HUES64 (cell line): Measurements from ENCODE around the gene ASB2. TPM values are rescaled to one million over a fixed set of nuclear protein-coding genes. Genes with fewer than 3 reads are reported as not detected.
A peak's percentile ranks its signal among the peaks of the same experiment; 100 is the strongest.

Experiments used
- H3K27ac ChIP-seq: 2 replicates; pipeline ENCODE4 v1.7.0; 2013; ENCODE audit warnings: low read depth, low read length, inconsistent platforms
- H3K27me3 ChIP-seq: 2 replicates; pipeline ENCODE4 v1.6.1; 2013; ENCODE audit warnings: mild to moderate bottlenecking, low read length; ENCODE audit not compliant: insufficient read depth
- H3K36me3 ChIP-seq: 2 replicates; pipeline ENCODE4 v1.6.1; 2013; ENCODE audit warnings: mild to moderate bottlenecking, low read length; ENCODE audit not compliant: insufficient read depth
- H3K4me1 ChIP-seq: 2 replicates; pipeline ENCODE4 v1.6.1; 2013; ENCODE audit warnings: mild to moderate bottlenecking, low read length, moderate library complexity; ENCODE audit not compliant: insufficient read depth
- H3K4me3 ChIP-seq: 2 replicates; pipeline ENCODE4 v1.5.1; 2013; ENCODE audit warnings: mild to moderate bottlenecking, low read length, moderate library complexity
- H3K9ac ChIP-seq: 2 replicates; pipeline ENCODE4 v1.6.1; 2013; ENCODE audit warnings: mild to moderate bottlenecking, low read depth, low read length
- H3K9me3 ChIP-seq: 2 replicates; pipeline ENCODE4 v1.6.1; 2013; ENCODE audit warnings: low read depth, low read length; ENCODE audit not compliant: insufficient read depth
- WGBS: fragments of 150-250, 120-280 bp; methylation state at CpG from one replicate; pipeline ENCODE4 v1.1.7; 2013; ENCODE audit warnings: missing lambda C conversion rate; 5-methylcytosine and 5-hydroxymethylcytosine counted together
- polyA plus RNA-seq, 2 experiments: library from polyadenylated mRNA; stranded (reverse); fragments of 50-300 nt; gene quantifications; one replicate each; pipeline ENCODE4 v1.2.3, GENCODE V29; 2013

The ASB2 gene
- 0.30 TPM for polyA plus RNA-seq (2013, experiment 1 of 2)
- 0.51 TPM for polyA plus RNA-seq (2013, experiment 2 of 2)

GRCh38 chr14:93976477-93977057, at the start of gene ASB2:
Gene ASB2, minus strand, starts transcription at chr14:93976570. Its CDS starts 12,031 bp downstream, at chr14:93964539.
- Histone ChIP-seq H3K9me3 (no peaks in the 10 kb centered on the region), H3K4me3 (no peak within 1 kb of the TSS), H3K4me1 (peaks cover 8% of the 10 kb centered on the region; the same call in 1 of the 2 replicates), H3K27me3 (no peaks in the 10 kb centered on the region), H3K9ac (no peak within 1 kb of the TSS), H3K36me3 (no peaks in the 10 kb centered on the region), H3K27ac (no peak within 1 kb of the TSS)
- 89% methylated on average over 12 of the region's 12 CpGs for WGBS

- Histone ChIP-seq H3K36me3 (no peaks in the 10 kb centered on the region), H3K27me3 (no peaks in the 10 kb centered on the region), H3K9me3 (no peaks in the 10 kb centered on the region), H3K4me3 (peak overlapping the region; percentile 32; the same call in 1 of the 2 replicates), H3K4me1 (peaks cover 19% of the 10 kb centered on the region), H3K27ac (no peak overlapping the region), H3K9ac (no peak overlapping the region)
- WGBS, result 35% methylated on average over 4 of the region's 6 CpGs
These were observed 49.4 kb upstream of the ASB2 start for GRCh38 chr14:94025720-94026119.

DNA sequence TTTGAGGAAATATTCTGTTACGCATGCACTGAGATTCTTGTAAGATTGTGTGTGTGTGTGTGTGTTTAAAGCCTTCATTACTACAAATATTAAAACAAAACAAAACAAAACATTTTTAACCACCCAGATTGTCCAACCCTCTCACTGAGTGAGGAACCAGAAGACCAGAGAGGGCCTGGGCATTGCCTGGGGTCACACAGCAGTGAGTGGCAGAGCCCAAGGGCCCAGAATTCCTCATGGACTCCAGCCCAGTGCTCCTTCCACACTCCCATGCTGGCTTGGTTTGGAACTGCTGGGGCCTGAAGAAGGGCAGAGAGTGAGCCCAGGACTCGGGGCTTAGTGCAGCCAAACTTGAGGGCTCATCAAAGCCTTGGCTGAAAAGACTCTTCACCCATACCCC, 48.2 kb upstream of the ASB2 start:
- peaks cover 19% of the 10 kb centered on the region for H3K4me1 ChIP-seq
- no peak overlapping the region for H3K4me3 ChIP-seq
- no peaks in the 10 kb centered on the region for H3K9me3 ChIP-seq
- H3K27me3 ChIP-seq, result no peaks in the 10 kb centered on the region
- no peaks in the 10 kb centered on the region for H3K36me3 ChIP-seq
- 95% methylated on average over 2 of the region's 2 CpGs for WGBS
- no peak overlapping the region for H3K9ac ChIP-seq
- no peak overlapping the region for H3K27ac ChIP-seq

GRCh38 chr14:94022532-94023411, 46.4 kb upstream of the ASB2 start:
- H3K27me3 ChIP-seq, result no peaks in the 10 kb centered on the region
- no peaks in the 10 kb centered on the region for H3K9me3 ChIP-seq
- no peak overlapping the region for H3K9ac ChIP-seq
- H3K36me3 ChIP-seq, result no peaks in the 10 kb centered on the region
- 85% methylated on average over 10 of the region's 10 CpGs for WGBS
- H3K27ac ChIP-seq, result no peak overlapping the region
- no peak overlapping the region for H3K4me3 ChIP-seq
- H3K4me1 ChIP-seq, result peaks cover 19% of the 10 kb centered on the region

- no peaks in the 10 kb centered on the region for H3K27me3 ChIP-seq
- H3K36me3 ChIP-seq, result no peaks in the 10 kb centered on the region
- 76% methylated on average over 10 of the region's 10 CpGs for WGBS
- H3K4me3 ChIP-seq, result no peak overlapping the region
- H3K27ac ChIP-seq, result no peak overlapping the region
- H3K9ac ChIP-seq, result no peak overlapping the region
- H3K4me1 ChIP-seq, result peaks cover 19% of the 10 kb centered on the region
- no peaks in the 10 kb centered on the region for H3K9me3 ChIP-seq
These were observed 45.2 kb upstream of the ASB2 start for GRCh38 chr14:94021416-94022157.

GRCh38 chr14:94021001-94021400, 44.6 kb upstream of the ASB2 start:
- no peaks in the 10 kb centered on the region for H3K27me3 ChIP-seq
- H3K9ac ChIP-seq, result no peak overlapping the region
- H3K4me1 ChIP-seq, result peaks cover 19% of the 10 kb centered on the region
- 75% methylated on average over 2 of the region's 2 CpGs for WGBS
- H3K4me3 ChIP-seq, result no peak overlapping the region
- no peaks in the 10 kb centered on the region for H3K36me3 ChIP-seq
- no peak overlapping the region for H3K27ac ChIP-seq
- no peaks in the 10 kb centered on the region for H3K9me3 ChIP-seq

GRCh38 chr14:94020267-94020666, 43.9 kb upstream of the ASB2 start:
- no peaks in the 10 kb centered on the region for H3K27me3 ChIP-seq
- H3K4me3 ChIP-seq, result no peak overlapping the region
- H3K36me3 ChIP-seq, result no peaks in the 10 kb centered on the region
- H3K9ac ChIP-seq, result no peak overlapping the region
- peaks cover 19% of the 10 kb centered on the region for H3K4me1 ChIP-seq
- no peak overlapping the region for H3K27ac ChIP-seq
- WGBS, result 91% methylated on average over 4 of the region's 4 CpGs
- no peaks in the 10 kb centered on the region for H3K9me3 ChIP-seq

DNA sequence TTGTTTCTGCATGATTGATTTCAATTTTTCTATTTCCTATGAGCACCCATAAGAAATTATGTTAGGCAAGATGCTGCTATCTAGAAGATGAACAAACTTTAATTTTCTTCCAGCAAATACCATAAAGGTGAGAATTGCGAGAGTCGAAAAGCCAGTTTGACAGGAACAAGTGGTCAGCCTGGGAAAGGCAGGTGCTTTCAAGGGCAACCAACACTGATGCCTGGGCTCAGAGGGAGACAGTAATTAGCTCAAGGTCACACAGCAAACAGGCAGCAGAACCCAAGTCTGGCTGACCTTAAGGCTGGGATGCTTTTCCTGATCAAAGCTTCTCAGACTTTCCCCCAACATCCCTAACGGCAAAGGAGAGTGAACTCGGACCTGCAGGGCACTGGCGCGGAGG, 43.0 kb upstream of the ASB2 start:
- Histone ChIP-seq H3K4me3 (no peak overlapping the region), H3K9me3 (no peaks in the 10 kb centered on the region), H3K27me3 (no peaks in the 10 kb centered on the region), H3K4me1 (peaks cover 19% of the 10 kb centered on the region), H3K36me3 (no peaks in the 10 kb centered on the region), H3K27ac (no peak overlapping the region), H3K9ac (no peak overlapping the region)
- 95% methylated on average over 5 of the region's 6 CpGs for WGBS

DNA sequence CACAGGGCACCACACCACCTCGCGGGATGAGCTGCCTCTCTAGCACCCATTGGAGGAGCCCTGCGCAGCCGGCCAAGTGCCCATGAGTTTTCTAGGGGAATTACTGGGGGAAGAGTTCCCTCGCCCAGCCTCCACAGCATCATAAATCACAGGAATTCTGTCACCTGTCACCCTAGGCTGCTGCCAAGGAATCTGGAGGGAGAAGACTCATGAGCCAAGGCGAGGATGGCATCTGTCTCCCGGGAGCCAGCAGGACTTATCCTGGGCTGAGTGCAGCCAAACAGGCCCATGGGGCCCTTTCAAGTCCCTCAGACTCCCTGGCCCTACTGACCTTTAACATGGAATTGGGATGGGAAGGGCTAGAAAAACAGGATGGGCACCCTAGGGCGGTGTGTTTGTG, 41.9 kb upstream of the ASB2 start:
- H3K9me3 ChIP-seq, result no peaks in the 10 kb centered on the region
- peaks cover 19% of the 10 kb centered on the region for H3K4me1 ChIP-seq
- WGBS, result 89% methylated on average over 8 of the region's 8 CpGs
- no peaks in the 10 kb centered on the region for H3K36me3 ChIP-seq
- no peak overlapping the region for H3K27ac ChIP-seq
- H3K4me3 ChIP-seq, result no peak overlapping the region
- H3K27me3 ChIP-seq, result no peaks in the 10 kb centered on the region
- H3K9ac ChIP-seq, result no peak overlapping the region

GRCh38 chr14:94016446-94016976, 40.1 kb upstream of the ASB2 start:
- Histone ChIP-seq H3K9ac (no peak overlapping the region), H3K36me3 (no peaks in the 10 kb centered on the region), H3K27me3 (no peaks in the 10 kb centered on the region), H3K4me3 (no peak overlapping the region), H3K4me1 (peaks cover 1% of the 10 kb centered on the region; the same call in 1 of the 2 replicates), H3K9me3 (no peaks in the 10 kb centered on the region), H3K27ac (no peak overlapping the region)
- 93% methylated on average over 8 of the region's 8 CpGs for WGBS

DNA sequence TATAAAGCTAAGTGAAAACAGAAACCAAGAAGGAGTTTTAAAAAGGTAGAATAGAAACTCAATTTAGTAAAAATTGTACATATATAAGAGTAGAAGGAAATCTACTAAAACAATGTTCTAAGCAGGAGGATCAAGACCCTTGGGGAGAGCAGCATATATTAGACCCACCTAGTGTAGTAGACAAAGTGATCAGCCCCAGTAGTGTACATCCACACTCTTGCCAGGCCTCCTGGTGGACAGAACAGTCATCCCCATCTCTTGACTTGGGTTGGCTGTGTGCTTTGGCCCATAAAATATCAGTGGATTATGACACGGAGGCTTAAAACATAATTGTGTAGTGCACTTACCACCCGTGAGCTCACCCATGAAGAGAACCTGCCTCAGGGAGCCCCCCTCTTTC, 38.9 kb upstream of the ASB2 start:
- 94% methylated on average over 2 of the region's 2 CpGs for WGBS
- Histone ChIP-seq H3K9ac (no peak overlapping the region), H3K27me3 (no peaks in the 10 kb centered on the region), H3K36me3 (no peaks in the 10 kb centered on the region), H3K9me3 (no peaks in the 10 kb centered on the region), H3K4me1 (no peaks in the 10 kb centered on the region), H3K27ac (no peak overlapping the region), H3K4me3 (no peak overlapping the region)
